OCI-M2 (cell line): ENCODE measurements around the gene ABCG8.

Source experiments
- DNase-seq: peaks from one replicate; lab custom pipeline; 2025; ENCODE audit not compliant: unreplicated experiment; lab: John Stamatoyannopoulos, UW

Gene ABCG8

GRCh38 chr2:43825841-43826240 is 12.9 kb upstream of the ABCG8 start:
- DNase-seq: no peak

GRCh38 chr2:43826305-43827250 is 12.2 kb upstream of the ABCG8 start:
- no peak for DNase-seq

GRCh38 chr2:43831543-43832294 is 7.1 kb upstream of the ABCG8 start:
- no peak for DNase-seq

GRCh38 chr2:43832457-43832856 is 6.3 kb upstream of the ABCG8 start:
- DNase-seq: no peak

GRCh38 chr2:43837033-43837432 is 1.7 kb upstream of the ABCG8 start:
- no peak for DNase-seq

- DNase-seq: no peak
Observed at GRCh38 chr2:43837831-43838559, 776 bp upstream of the ABCG8 start.

- no peak for DNase-seq
Observed at GRCh38 chr2:43839776-43840564, 1.2 kb downstream of the ABCG8 start.

GRCh38 chr2:43840965-43841364 is 2.2 kb downstream of the ABCG8 start:
- DNase-seq: no peak

GRCh38 chr2:43841949-43842865 is 3.4 kb downstream of the ABCG8 start:
- DNase-seq: no peak

- DNase-seq: no peak
Observed at GRCh38 chr2:43842866-43843226, 4.1 kb downstream of the ABCG8 start.

- no peak for DNase-seq
Observed at GRCh38 chr2:43845181-43845580, 6.4 kb downstream of the ABCG8 start.

GRCh38 chr2:43846140-43846793 is 7.5 kb downstream of the ABCG8 start:
- DNase-seq: no peak

GRCh38 chr2:43848214-43848613 is 9.4 kb downstream of the ABCG8 start:
- no peak for DNase-seq

GRCh38 chr2:43851011-43851980 is 12.5 kb downstream of the ABCG8 start:
- no peak for DNase-seq

- no peak for DNase-seq
Observed at GRCh38 chr2:43852196-43852730, 13.5 kb downstream of the ABCG8 start.

- no peak for DNase-seq
Observed at GRCh38 chr2:43853141-43854081, 14.6 kb downstream of the ABCG8 start.

GRCh38 chr2:43854671-43855070 is 15.9 kb downstream of the ABCG8 start:
- DNase-seq: no peak
